C1 segment of cervical spinal cord (tissue), 14 donors: ENCODE data around the gene ICA1L.

ENCODE experiments used
- DNase-seq, 14 donors: peaks; one replicate each; lab custom pipeline; 2025; lab: John Stamatoyannopoulos, UW

Gene ICA1L

GRCh38 chr2:202736826-202737225 lies 134.7 kb downstream of the ICA1L start:
- DNase-seq = no peak

GRCh38 chr2:202726070-202726469 lies 145.5 kb downstream of the ICA1L start:
- DNase-seq = no peak

GRCh38 chr2:202723746-202724145 lies 147.8 kb downstream of the ICA1L start:
- DNase-seq = no peak
